Keratinocyte (primary cell): ENCODE results near the gene USP14. TPM values are rescaled to one million over a fixed set of nuclear protein-coding genes. Genes with fewer than 3 reads are reported as not detected.

Experiments
- DNase-seq: peaks from one replicate; pipeline ENCODE4 v3.0.0-alpha.2; 2011; ENCODE audit warnings: low read depth, missing footprints, low spot score
- FAIRE-seq: peaks from 2 replicates; lab custom pipeline; 2011; peaks lifted over from hg19 to GRCh38; lab: Jason Lieb, UNC
- H2AFZ ChIP-seq: 2 replicates; pipeline ENCODE4 v1.6.0; 2012; ENCODE audit warnings: low read length, control low read depth, inconsistent platforms; ENCODE audit not compliant: control insufficient read depth
- H3K27ac ChIP-seq: 2 replicates; pipeline ENCODE4 v1.5.1; 2011; ENCODE audit warnings: low read length; ENCODE audit not compliant: control insufficient read depth, insufficient read depth
- H3K27me3 ChIP-seq: 3 replicates; pipeline ENCODE4 v1.6.0; 2011; ENCODE audit warnings: low read length; ENCODE audit not compliant: control insufficient read depth, insufficient read depth; ENCODE audit errors: extremely low read depth
- H3K36me3 ChIP-seq, 2 experiments: 2 replicates in 1 of 2; 3 replicates in 1 of 2; pipeline ENCODE4 v1.5.1; 2011; ENCODE audit warnings: low read length in 2 of 2, mild to moderate bottlenecking in 1 of 2; ENCODE audit not compliant: control insufficient read depth in 2 of 2, insufficient read depth in 2 of 2; ENCODE audit errors: extremely low read depth in 1 of 2
- H3K4me1 ChIP-seq: 3 replicates; pipeline ENCODE4 v1.5.1; 2011; ENCODE audit warnings: low read length; ENCODE audit not compliant: control insufficient read depth, insufficient read depth; ENCODE audit errors: extremely low read depth
- H3K4me2 ChIP-seq: 3 replicates; pipeline ENCODE4 v1.6.0; 2011; ENCODE audit warnings: low read depth, low read length; ENCODE audit not compliant: control insufficient read depth, insufficient read depth; ENCODE audit errors: extremely low read depth
- H3K4me3 ChIP-seq, 3 experiments: fragments of 200-600 bp in 1 of 3; sonication (generic) in 1 of 3; 2 replicates in 2 of 3; 3 replicates in 1 of 3; pipeline ENCODE4 v1.5.1; 2011 to 2016; ENCODE audit warnings: low read length in 3 of 3, mild to moderate bottlenecking in 3 of 3, control low read depth in 2 of 3, inconsistent platforms in 1 of 3, low read depth in 1 of 3, mixed read lengths in 1 of 3, mixed run types in 1 of 3, moderate library complexity in 1 of 3; ENCODE audit not compliant: control insufficient read depth in 2 of 3, insufficient read depth in 2 of 3; ENCODE audit errors: extremely low read depth in 1 of 3
- H3K79me2 ChIP-seq: 2 replicates; pipeline ENCODE4 v1.6.0; 2012; ENCODE audit warnings: low read length; ENCODE audit not compliant: control insufficient read depth, insufficient read depth
- H3K9ac ChIP-seq: 3 replicates; pipeline ENCODE4 v1.6.0; 2011; ENCODE audit warnings: low read length; ENCODE audit not compliant: control insufficient read depth, insufficient read depth; ENCODE audit errors: extremely low read depth
- H3K9me1 ChIP-seq: 3 replicates; pipeline ENCODE4 v1.6.0; 2011; ENCODE audit warnings: low read length; ENCODE audit not compliant: control insufficient read depth, insufficient read depth; ENCODE audit errors: extremely low read depth
- H3K9me3 ChIP-seq: 2 replicates; pipeline ENCODE4 v1.5.1; 2012; ENCODE audit warnings: low read depth, low read length; ENCODE audit not compliant: control insufficient read depth
- H4K20me1 ChIP-seq: 3 replicates; pipeline ENCODE4 v1.6.0; 2011; ENCODE audit warnings: low read length; ENCODE audit not compliant: control insufficient read depth, insufficient read depth; ENCODE audit errors: extremely low read depth
- CTCF ChIP-seq, 3 experiments: IDR thresholded peaks in 1 of 3; conservative IDR thresholded peaks in 1 of 3; optimal IDR thresholded peaks in 1 of 3; 2 replicates in 2 of 3; 3 replicates in 1 of 3; pipeline versions ENCODE3 to v1.5.1; 2011; ENCODE audit warnings: low read length in 3 of 3, mild to moderate bottlenecking in 3 of 3, moderate library complexity in 2 of 3, control low read depth in 1 of 3, inconsistent platforms in 1 of 3; ENCODE audit not compliant: insufficient read depth in 2 of 3; ENCODE audit errors: extremely low read depth in 1 of 3
- EZH2 ChIP-seq: IDR thresholded peaks from one replicate; pipeline ENCODE4 v1.6.1; 2012; ENCODE audit warnings: inconsistent platforms, mild to moderate bottlenecking, low read length, moderate library complexity
- dilution Hi-C: fragments of 300-500 bp; cut with MboI; formaldehyde crosslinking; loops from one replicate; pipeline ENCODE4 v1.7.0; 2020; ENCODE audit warnings: low sequenced_read_pairs; ENCODE audit not compliant: extremely low pct_ligation_motif_present
- polyA plus RNA-seq, 5 experiments: library from polyadenylated mRNA; depleted of rRNA in 3 of 5; stranded (reverse) in 3 of 5; stranded (forward) in 1 of 5; unstranded in 1 of 5; fragments of >200 nt; gene quantifications; 1 replicate in 1 of 5; 2 replicates in 3 of 5; 3 replicates in 1 of 5; pipeline versions ENCODE4 v1.2.1 to v1.2.3, GENCODE V29; 2011 to 2012; ENCODE audit warnings: missing spikeins in 2 of 5, low read depth in 1 of 5, low replicate concordance in 1 of 5

Gene USP14
- polyA plus RNA-seq, 1 donor (not counting 4 experiments of a cell fraction or from before 2014, with no cell fraction given): 62.5 TPM

GRCh38 chr18:155688-156087, 2.7 kb upstream of the USP14 start:
- TF ChIP-seq EZH2: no peak
- no peak for TF ChIP-seq CTCF (optimal IDR thresholded peaks at IDR 0.05 in 1 of 3, IDR thresholded peaks at IDR 0.05 in 1 of 3, conservative IDR thresholded peaks at IDR 0.05 in 1 of 3; ENCODE audit: extremely low read depth in 1 of 3, insufficient read depth in 2 of 3, low read length in 3 of 3)
- H3K9ac ChIP-seq: no peak overlapping the region
- no peak overlapping the region for H3K27ac ChIP-seq
- no peaks in the 10 kb centered on the region for H3K9me1 ChIP-seq
- H3K4me1 ChIP-seq: peaks cover 11% of the 10 kb centered on the region
- no peaks in the 10 kb centered on the region for H3K27me3 ChIP-seq
- no peak overlapping the region for H3K4me3 ChIP-seq
- dilution Hi-C loops: no loop called here
- no peak for DNase-seq
- FAIRE-seq: no peak
- no peaks in the 10 kb centered on the region for H3K9me3 ChIP-seq
- H3K79me2 ChIP-seq: peaks cover 23% of the 10 kb centered on the region
- H4K20me1 ChIP-seq: no peaks in the 10 kb centered on the region
- no peak overlapping the region for H3K4me2 ChIP-seq
- H2AFZ ChIP-seq: no peak overlapping the region
- H3K36me3 ChIP-seq: no peaks in the 10 kb centered on the region

GRCh38 chr18:156514-157230, 1.7 kb upstream of the USP14 start:
- TF ChIP-seq CTCF (optimal IDR thresholded peaks at IDR 0.05 in 1 of 3, IDR thresholded peaks at IDR 0.05 in 1 of 3, conservative IDR thresholded peaks at IDR 0.05 in 1 of 3; ENCODE audit: extremely low read depth in 1 of 3, insufficient read depth in 2 of 3, low read length in 3 of 3): no peak
- no peak for TF ChIP-seq EZH2
- peaks cover 0 to 5% of the 10 kb centered on the region in 2 experiments for H3K36me3 ChIP-seq
- no peak overlapping the region for H3K4me2 ChIP-seq
- no peaks in the 10 kb centered on the region for H3K9me1 ChIP-seq
- peaks cover 33% of the 10 kb centered on the region for H3K79me2 ChIP-seq
- no peak overlapping the region for H3K27ac ChIP-seq
- H3K4me3 ChIP-seq: no peak overlapping the region
- H4K20me1 ChIP-seq: no peaks in the 10 kb centered on the region
- DNase-seq (no peak), FAIRE-seq (no peak)
- H3K27me3 ChIP-seq: no peaks in the 10 kb centered on the region
- no peak overlapping the region for H3K9ac ChIP-seq
- H3K9me3 ChIP-seq: no peaks in the 10 kb centered on the region
- peaks cover 14% of the 10 kb centered on the region for H3K4me1 ChIP-seq
- no peak overlapping the region for H2AFZ ChIP-seq
- dilution Hi-C loops: no loop called here
